Pancreas (tissue), 10 donors: Measurements from ENCODE around the gene KRTAP13-2. TPM values are rescaled to one million over a fixed set of nuclear protein-coding genes. Genes with fewer than 3 reads are reported as not detected.
A peak's percentile ranks its signal among the peaks of the same experiment; 100 is the strongest.

Source experiments
- ATAC-seq, 4 donors: fragments of 200-7000 bp; cut with Tn5 transposase; one replicate each; pipeline versions ENCODE4 v1.8.0 to v1.9.1; 2020; ENCODE audit warnings: mild to moderate bottlenecking in 4 of 4, moderate library complexity in 4 of 4
- DNase-seq, 6 donors: peaks; one replicate each; pipeline ENCODE4 v3.0.0-alpha.2; 2020
- FAIRE-seq: peaks from 2 replicates; lab custom pipeline; 2012; peaks lifted over from hg19 to GRCh38; lab: Jason Lieb, UNC
- H3K27ac ChIP-seq, 4 donors: fragments of 200-600 bp; sonication (generic); 1 replicate in 3 of 4; 2 replicates in 1 of 4; pipeline versions ENCODE4 v1.5.0 to v1.8.0; 2020
- H3K27me3 ChIP-seq, 4 donors: fragments of 200-600 bp; one replicate each; pipeline ENCODE4 v1.8.0; 2021
- H3K36me3 ChIP-seq, 3 donors: fragments of 200-600 bp; sonication (generic) in 1 of 3; one replicate each; pipeline versions ENCODE4 v1.5.0 to v1.8.0; 2020 to 2021
- H3K4me1 ChIP-seq, 3 donors: fragments of 200-600 bp; one replicate each; pipeline ENCODE4 v1.8.0; 2021
- H3K4me3 ChIP-seq, 4 donors: fragments of 200-600 bp; sonication (generic) in 2 of 4; one replicate each; pipeline versions ENCODE4 v1.5.0 to v1.8.0; 2020 to 2021
- H3K9me3 ChIP-seq, 4 donors: fragments of 200-600 bp; one replicate each; pipeline ENCODE4 v1.8.0; 2021
- WGBS, 2 donors: extraction: QIAGEN DNeasy Blood & Tissue Kit; methylation state at CpG; one replicate each; pipeline ENCODE4 v1.1.7; 2013; 5-methylcytosine and 5-hydroxymethylcytosine counted together
- intact Hi-C, 3 donors: fragments of 100-400 bp; cut with DNase I; formaldehyde crosslinking; loops; one replicate each; pipeline versions ENCODE4 v1.11.1 to v1.14.2; 2022
- polyA plus RNA-seq, 2 donors: library from polyadenylated mRNA; stranded (reverse); fragments of 200-250 nt; gene quantifications; one replicate each; pipeline ENCODE4 v1.2.3, GENCODE V29; 2013
- total RNA-seq, 6 donors: library from RNA; stranded (reverse); fragmentation: NEBNext Ultra II Directional in 4 of 6; extraction: Animal tissue kit (Norgen Biotek cat#: 25700) in 4 of 6; gene quantifications; one replicate each; pipeline versions ENCODE4 v1.2.1 to v1.2.4, GENCODE V29; 2021 to 2023
- TF ChIP-seq, protein P1 (sequence below), 4 donors: fragments of 200-600 bp; sonication (generic) in 3 of 4; IDR thresholded peaks; one replicate each; pipeline versions ENCODE4 v1.5.0 to v1.8.0; 2021; ENCODE audit warnings: antibody characterized with exemption in 4 of 4
- donor health status: healthy with polysubstance abuse.
- donor health status: DM: no; HTN: no; CAD: no; lungs with moderate emphysema.
- donor health status: DM: no; HTN: no; CAD: no.
- donor health status: control.
- donor health status: control.
- donor health status: Bipolar disorder and iron deficiency.
- donor health status: DM: yes; HTN: yes; CAD: no.
- donor health status: DM: no; HTN: no; CAD: no.
- donor health status: DM: no; HTN: no; CAD: no.
- donor health status: DM: yes; HTN: yes; CAD: no.

The KRTAP13-2 gene
- total RNA-seq, result not detected
- not detected for polyA plus RNA-seq

GRCh38 chr21:30372139-30372770 lies at the start of gene KRTAP13-2:
TSS of gene KRTAP13-2 (minus strand) at chr21:30372271. CDS start at chr21:30372213, 58 bp downstream.
- Histone ChIP-seq H3K27ac (no peak within 1 kb of the TSS), H3K4me1 (no peaks in the 10 kb centered on the region), H3K9me3 (no peaks in the 10 kb centered on the region), H3K27me3 (no peaks in the 10 kb centered on the region), H3K36me3 (no peaks in the 10 kb centered on the region), H3K4me3 (no peak within 1 kb of the TSS)
- TF ChIP-seq, protein P1, sequence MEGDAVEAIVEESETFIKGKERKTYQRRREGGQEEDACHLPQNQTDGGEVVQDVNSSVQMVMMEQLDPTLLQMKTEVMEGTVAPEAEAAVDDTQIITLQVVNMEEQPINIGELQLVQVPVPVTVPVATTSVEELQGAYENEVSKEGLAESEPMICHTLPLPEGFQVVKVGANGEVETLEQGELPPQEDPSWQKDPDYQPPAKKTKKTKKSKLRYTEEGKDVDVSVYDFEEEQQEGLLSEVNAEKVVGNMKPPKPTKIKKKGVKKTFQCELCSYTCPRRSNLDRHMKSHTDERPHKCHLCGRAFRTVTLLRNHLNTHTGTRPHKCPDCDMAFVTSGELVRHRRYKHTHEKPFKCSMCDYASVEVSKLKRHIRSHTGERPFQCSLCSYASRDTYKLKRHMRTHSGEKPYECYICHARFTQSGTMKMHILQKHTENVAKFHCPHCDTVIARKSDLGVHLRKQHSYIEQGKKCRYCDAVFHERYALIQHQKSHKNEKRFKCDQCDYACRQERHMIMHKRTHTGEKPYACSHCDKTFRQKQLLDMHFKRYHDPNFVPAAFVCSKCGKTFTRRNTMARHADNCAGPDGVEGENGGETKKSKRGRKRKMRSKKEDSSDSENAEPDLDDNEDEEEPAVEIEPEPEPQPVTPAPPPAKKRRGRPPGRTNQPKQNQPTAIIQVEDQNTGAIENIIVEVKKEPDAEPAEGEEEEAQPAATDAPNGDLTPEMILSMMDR (IDR thresholded peaks at IDR 0.05), result no peak
- 70 to 82% methylated on average over 5 of the region's 5 CpGs for WGBS, 2 donors
- intact Hi-C loops, result no loop called here
- FAIRE-seq (peak; percentile 34), DNase-seq (no peak), ATAC-seq (no peak)

DNA sequence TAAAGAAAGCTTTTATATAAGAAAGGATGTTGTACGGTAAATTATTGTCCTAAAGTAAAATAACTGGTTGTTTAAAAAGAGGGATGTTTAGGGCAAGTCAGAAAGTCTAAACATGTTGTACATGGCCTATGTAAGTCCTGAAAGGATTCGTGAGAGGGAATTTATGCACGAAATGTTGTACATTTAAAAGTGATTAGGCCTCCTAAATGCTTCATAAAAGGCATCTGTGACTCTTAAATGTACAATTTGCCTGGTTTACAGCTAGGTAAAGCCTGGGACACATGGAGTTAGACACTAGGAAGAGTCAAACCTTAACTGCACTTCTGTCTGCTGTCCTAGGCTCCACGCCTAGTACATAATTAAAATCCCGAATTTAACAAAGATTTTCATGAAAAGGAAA lies 43.9 kb upstream of the KRTAP13-2 start:
- H3K4me1 ChIP-seq, result no peaks in the 10 kb centered on the region
- H3K9me3 ChIP-seq, result no peaks in the 10 kb centered on the region
- FAIRE-seq (no peak), DNase-seq (no peak), ATAC-seq (no peak)
- intact Hi-C loops, result no loop called here
- WGBS, 2 donors, result 62 to 70% methylated on average over 5 of the region's 5 CpGs
- H3K27ac ChIP-seq, result no peak overlapping the region
- H3K36me3 ChIP-seq, result no peaks in the 10 kb centered on the region
- TF ChIP-seq, protein P1 (IDR thresholded peaks at IDR 0.05), result no peak
- H3K27me3 ChIP-seq, result peaks cover 0 to 5% (median 0%) of the 10 kb centered on the region in 4 donors
- no peak overlapping the region for H3K4me3 ChIP-seq

DNA sequence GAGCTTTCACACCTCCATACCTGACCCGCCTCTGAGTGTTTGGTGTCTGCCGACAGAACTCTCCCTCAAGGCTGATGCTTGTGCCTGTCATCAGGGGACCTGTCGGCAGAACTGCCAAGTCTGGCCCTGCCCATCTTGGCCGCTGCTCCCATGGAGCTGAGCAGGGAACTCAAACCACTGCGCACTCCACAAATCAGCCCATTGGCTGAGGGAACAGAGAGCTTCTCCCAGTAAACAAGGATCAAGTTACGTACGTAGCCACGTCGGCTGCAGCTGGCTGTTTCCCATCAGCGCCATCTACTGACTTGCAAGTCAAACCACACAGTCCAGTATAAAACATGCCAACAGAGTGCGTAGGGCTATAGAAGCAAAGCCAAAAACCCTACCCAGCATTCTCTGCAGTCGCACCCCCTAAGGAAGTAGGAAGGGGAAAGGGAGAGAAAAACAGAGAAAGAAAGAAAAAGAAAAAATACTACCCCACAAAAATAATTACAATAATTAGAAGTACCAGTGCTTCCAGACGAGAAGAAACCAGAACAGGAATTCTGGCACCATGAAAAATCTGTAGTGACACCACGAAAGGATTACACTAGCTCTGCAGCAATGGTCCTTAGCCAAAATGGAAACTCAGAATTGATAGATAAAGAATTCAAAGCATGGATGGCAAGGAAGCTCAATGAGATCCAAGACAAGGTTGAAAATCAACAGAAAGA lies 36.9 kb upstream of the KRTAP13-2 start:
- intact Hi-C loops, result no loop called here
- ATAC-seq (peak; percentile 96 to 100 (median 98)), FAIRE-seq (no peak), DNase-seq (peak; percentile 71 to 90 (median 82))
- no peak overlapping the region for H3K27ac ChIP-seq
- 14 to 16% methylated on average over 14 of the region's 14 CpGs for WGBS, 2 donors
- no peaks in the 10 kb centered on the region for H3K36me3 ChIP-seq
- no peaks in the 10 kb centered on the region for H3K9me3 ChIP-seq
- TF ChIP-seq, protein P1 (IDR thresholded peaks at IDR 0.05), result peak in 2 of 4 donors; percentile 17 to 24
- peak overlapping the region in 1 of 4 donors; percentile 5 for H3K4me3 ChIP-seq
- no peaks in the 10 kb centered on the region for H3K4me1 ChIP-seq
- peaks cover 0 to 5% (median 2%) of the 10 kb centered on the region in 4 donors for H3K27me3 ChIP-seq

DNA sequence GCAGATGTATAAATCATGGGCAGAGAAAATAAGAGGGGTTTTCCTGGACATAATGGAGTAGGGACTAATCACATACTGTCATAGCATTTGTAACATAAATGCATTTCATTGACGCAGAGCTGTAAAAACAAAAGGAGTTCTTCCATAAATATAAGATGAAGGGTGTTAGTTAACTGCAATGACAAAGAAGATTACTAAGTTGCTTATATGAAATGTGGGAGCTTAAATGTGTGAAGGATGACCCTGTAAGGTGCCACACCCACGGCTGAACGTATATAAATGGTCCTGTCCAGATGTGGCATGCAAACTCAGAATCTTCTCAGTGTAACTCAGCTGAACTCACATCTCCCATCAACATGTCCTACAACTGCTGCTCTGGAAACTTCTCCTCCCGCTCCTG lies 23.7 kb upstream of the KRTAP13-2 start, which contains the start of gene KRTAP13-1:
KRTAP13-1 (plus strand) TSS at position 301 of the 400 bp plus-strand sequence; CDS start at position 357, 56 bp downstream.
- ATAC-seq (no peak), DNase-seq (no peak), FAIRE-seq (no peak)
- Histone ChIP-seq H3K27me3 (no peaks in the 10 kb centered on the region), H3K27ac (no peak within 1 kb of the TSS), H3K9me3 (no peaks in the 10 kb centered on the region), H3K4me1 (no peaks in the 10 kb centered on the region), H3K36me3 (no peaks in the 10 kb centered on the region), H3K4me3 (no peak within 1 kb of the TSS)
- intact Hi-C loops, result no loop called here
- WGBS, 2 donors, result 62 to 63% methylated on average over 4 of the region's 4 CpGs
- TF ChIP-seq, protein P1 (IDR thresholded peaks at IDR 0.05), result no peak
